GM18507 (cell line): ENCODE data around the gene TF.
A peak's percentile ranks its signal among the peaks of the same experiment; 100 is the strongest.
"Not testable (repeated sequence)": the region's sequence is repeated elsewhere in the genome, so short reads cannot be mapped to it uniquely, and the experiment has no call there.

Experiments
- DNase-seq: peaks from one replicate; pipeline ENCODE4 v3.0.0; 2011; ENCODE audit warnings: low read depth; ENCODE audit not compliant: insufficient read length; ENCODE audit errors: extremely low spot score
- FAIRE-seq: peaks from 2 replicates; lab custom pipeline; 2011; peaks lifted over from hg19 to GRCh38; lab: Jason Lieb, UNC

Gene TF

DNA sequence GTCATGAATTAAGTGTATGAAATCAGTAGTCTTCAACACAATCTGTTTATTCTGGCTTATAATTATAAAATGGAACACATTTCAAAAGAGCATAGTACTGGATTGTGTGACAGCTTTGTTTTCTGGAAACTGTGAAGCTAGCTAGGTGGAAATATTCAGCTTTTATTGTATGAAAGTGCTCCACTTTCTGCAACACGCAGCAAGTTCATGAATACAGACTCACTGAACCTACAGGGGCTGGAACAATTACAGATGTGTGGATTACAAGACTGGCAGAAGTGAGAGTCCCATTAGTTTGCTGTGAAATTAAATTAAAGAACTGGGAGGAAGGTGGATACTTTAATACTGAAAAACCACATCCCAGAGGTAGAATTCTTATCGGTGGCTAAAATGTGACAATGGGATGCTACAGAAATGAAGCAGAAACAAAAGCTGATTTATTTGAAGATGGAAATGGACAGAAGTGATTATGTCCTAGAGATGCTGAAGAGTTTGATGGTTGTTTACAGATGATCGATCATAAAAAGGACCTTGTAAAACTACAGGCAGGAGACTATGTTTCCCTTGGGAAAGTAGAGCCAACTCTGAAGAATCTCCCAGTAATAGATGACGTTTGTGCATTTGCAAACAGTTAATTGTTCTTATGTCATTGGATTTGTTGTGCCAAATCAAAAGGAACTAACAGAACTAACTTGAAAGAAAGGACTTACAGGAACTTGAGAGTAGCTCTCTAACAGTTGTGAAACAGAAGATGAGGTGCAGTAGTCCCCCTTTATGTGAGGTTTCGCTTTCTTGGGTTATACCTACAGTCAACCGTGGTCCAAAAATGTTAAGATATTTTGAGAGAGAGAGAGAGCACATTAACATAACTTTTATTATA, 15.7 kb downstream of the TF start:
- peak; percentile 46 for FAIRE-seq
- DNase-seq, result no peak

DNA sequence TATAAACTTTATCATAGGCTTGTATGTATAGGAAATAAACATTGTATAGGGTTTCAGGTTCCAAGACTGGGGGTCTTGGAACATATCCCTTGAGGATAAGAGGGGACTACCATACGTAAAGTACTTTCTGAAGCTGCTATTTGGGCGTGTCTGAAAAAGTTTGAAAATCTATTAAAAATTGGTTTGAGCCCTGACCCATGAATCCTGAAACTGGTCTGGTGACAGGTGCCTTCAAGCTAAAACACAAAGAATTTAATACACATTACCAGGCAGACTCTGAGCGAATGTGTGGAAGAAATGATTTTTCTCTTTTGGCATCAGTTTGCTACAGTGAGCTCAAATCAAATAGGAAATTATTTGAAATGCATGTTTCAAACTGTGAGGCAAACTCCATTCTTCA, 16.3 kb downstream of the TF start:
- DNase-seq (no peak), FAIRE-seq (no peak)

DNA sequence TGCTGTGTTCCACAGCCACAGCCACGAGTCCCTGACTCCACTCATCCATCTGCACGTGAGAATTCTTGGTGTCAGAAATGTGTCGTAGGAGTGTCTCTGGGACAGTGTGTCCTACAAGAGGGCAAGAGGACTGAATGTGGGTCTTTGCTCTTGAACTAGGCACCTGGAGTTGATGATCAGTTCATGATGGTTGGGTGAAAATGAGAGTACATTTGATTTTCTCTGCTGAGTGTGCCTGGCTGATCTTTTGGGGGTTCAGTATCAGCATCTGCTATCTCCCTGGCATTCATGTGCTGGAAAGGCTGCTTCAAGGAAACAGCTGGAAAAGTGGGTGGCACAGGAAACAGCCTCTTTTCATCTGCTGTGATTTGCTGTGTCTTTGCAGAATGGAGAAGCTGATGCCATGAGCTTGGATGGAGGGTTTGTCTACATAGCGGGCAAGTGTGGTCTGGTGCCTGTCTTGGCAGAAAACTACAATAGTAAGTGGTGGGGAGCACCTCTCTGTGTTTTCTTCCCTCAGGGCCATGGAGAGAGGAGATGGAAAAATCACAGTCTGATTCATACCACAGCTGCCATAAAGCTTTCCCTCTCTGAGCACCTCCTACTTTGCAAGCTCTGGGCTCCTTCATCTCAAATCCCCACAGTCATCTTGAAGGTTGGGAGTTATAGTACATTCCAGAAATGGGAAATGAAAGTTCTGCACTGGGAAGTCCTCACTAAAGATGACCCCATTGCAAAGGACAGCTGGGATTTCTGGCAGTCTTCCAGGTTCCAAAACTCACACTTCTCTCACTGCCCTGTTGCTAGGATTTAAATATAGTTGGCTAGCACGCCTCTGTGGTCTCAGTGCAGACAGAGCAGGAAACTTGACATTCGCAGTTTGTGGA, 17.8 kb downstream of the TF start:
- no peak for FAIRE-seq

DNA sequence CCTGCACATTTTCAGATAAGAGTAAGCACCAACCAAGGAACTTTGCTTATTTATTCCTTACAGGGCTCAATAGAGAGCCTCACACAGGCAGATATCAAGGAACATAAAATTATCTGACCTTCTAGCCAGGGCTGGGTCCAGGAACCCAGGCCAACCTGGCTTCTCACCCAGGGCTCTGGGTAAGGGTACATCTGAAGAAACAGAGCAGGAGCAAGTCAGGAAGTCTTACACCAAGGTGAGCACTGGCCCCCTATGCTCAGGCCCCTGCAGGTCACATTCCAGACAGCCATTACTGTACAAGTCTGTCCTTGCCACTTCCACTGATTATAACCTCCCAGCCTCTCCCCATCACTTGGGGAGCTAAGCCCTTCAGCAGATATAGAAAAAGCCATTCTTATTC, 19.1 kb downstream of the TF start:
- DNase-seq, result no peak
- no peak for FAIRE-seq

More for the DNA sequence above, 17.8 kb downstream of the TF start:
- DNase-seq, result no peak

DNA sequence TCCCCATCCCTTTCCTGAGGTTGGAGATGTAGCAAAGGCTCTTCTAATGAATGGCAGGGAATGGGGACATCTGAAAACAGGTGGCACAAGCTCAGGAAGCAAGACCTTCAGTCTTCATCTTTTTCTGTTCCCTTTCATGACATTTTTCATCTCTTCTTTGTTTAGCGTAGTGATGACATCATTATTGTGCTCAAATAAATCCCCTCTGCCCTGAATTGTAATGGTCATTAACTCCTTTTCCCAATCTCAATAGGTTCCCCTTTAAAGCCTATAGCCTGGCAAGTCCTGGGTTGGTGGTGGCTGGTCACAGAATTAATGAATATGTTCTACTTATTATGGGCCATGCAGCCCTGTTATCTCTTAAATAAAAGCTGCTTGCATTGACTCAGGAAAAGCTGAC, 21.4 kb downstream of the TF start:
- DNase-seq, result no peak
- no peak for FAIRE-seq

DNA sequence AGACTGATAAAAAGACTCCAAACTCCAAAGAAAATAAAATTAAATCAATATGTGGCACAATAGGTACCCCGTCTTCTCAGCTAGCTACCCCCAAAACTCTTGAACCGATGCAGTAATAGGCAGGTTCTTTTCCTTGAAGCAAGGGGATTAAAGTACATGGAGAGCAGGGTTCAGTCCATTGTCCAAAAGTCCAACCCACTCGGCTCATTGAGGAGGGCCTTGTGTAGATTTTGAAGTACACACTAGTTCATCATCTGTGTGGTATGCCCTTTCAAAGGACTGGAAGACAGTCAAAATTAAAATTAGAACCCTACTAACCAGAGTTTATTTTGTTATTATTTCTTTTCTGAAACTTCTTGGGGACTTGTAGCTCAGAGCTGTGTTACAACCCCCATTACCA, 23.3 kb downstream of the TF start:
- no peak for DNase-seq
- no peak for FAIRE-seq

DNA sequence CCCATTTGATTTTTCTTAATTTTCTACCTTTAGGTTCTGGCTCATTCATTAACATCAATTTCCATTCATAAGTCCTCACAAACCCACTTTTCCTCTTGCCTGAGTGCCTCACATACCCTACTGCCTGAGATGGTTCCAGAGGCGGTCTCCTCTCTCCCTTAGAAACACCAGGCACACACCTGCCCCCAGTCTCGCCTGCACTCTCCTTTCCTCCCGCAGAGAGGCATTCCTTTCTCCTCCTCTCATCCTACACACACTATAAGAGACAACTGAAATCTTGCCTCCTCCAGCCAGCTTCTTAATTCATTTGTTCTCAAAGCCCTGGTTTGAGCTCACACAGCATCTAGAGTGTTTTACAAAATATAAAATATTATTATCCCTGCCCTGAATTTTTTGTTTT, 27.5 kb downstream of the TF start:
- FAIRE-seq (no peak), DNase-seq (no peak)

DNA sequence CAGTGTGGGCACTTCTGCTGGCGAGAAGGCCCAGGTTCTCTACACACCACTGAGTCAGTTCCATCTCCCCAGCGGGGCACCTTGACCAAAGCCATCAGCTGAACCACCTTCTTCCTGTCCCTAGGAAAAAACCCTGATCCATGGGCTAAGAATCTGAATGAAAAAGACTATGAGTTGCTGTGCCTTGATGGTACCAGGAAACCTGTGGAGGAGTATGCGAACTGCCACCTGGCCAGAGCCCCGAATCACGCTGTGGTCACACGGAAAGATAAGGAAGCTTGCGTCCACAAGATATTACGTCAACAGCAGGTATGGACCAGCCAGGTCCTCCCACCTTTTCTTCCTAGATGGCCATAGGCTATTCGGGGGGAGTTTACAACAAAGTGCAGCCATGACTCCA, 29.1 kb downstream of the TF start:
- FAIRE-seq (no peak), DNase-seq (no peak)

DNA sequence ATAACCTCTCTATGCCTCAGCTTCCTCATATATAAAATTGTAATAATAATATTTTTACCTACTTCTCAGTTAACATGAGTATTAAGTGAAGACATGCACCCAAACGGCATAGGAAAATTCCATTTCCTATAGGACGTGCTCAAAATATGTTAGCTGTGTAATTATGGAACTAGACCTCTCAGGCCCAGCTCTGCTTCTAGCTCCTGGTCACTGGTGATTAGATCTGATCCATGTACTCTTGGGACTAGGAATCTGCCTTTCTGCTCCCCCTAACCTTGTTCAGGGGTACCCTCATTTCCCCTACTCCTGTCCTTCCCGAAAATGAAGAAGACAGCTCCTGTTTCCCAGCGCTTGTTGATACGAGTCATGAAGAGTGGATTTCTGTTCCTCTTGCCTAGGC, 29.6 kb downstream of the TF start:
- DNase-seq (no peak), FAIRE-seq (no peak)

DNA sequence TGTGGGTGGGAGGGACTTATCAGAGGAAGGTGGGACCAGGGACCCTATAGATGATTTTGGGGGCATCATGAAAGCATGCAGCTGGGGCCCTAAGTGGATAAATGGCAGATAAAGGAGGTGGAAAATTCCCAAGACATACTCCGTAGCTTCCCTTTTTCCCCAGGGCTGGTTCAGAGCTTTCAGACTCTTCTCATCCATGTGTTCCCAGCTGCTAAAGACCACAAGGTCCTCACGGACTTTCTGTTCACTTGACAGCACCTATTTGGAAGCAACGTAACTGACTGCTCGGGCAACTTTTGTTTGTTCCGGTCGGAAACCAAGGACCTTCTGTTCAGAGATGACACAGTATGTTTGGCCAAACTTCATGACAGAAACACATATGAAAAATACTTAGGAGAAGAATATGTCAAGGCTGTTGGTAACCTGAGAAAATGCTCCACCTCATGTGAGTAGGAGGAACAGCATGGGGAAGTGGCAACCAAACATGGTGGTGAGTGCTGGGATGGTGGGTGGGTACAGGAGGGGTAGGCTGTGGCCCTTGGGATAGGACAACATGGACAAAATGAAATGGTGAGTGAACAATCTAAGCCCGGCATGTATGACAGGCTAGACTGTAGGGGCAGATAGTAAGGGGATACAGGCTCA, 30.7 kb downstream of the TF start:
- no peak for FAIRE-seq
- DNase-seq, result no peak

DNA sequence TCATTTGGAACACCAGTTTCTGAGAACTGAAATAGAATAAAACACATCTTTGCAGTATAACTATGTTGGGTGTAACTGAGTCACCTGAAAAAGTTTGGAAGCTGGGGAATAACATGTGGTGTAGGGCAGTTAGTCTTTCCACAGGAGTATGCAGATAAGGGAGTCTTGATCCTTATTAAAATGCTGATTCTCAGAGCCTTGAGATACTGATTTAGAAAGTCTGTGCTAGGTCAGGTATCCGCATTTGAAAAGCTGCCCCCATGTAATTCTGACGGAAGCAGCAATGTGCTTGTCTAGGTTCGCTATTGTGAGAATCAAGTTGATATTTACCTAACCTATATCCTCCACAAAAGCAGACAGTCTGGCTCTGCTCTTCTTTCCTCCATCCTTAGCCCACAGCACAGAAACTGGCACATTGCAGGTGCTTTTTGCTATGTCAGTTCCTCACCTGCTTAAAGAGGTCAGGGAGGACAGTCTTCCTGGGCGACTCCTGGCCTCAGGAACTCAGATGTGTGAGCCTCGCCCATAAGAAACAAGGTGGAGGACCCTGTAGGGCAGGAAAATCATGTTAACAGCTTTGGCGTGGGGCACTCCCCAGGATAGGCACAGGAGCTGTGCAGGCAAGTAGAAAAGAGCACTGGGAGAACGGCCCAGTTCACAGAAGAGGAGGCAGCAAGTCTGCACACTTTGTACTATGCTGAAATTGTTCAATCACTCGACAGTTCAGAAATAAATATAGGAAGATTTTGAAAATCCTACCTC, 31.8 kb downstream of the TF start:
- DNase-seq (no peak), FAIRE-seq (no peak)

DNA sequence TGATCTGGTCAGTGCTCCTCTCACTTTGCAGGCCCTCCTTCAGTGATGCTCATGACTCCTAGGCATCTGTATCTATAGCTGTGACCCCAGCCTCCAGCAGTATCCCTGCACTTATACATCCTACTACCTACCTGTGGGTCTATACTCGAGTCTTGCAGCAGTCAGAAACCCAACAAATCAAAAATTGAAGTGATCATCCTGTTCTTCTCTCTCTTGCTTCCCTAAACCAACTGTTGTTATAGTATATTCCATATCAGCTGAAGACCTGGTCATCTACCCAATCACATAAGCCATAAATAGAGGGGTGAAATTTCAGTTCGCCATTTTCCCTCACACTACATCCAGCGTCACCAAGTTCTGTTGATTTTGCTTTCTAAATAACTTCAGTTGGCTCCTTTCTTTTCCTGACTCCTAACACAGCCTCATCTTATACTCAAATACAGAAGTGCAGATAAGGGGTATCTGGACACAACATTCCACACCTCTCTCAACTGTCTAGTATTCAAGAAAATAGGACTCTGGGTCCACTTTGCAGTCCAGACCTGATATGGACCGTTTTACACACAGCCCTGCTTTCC, 33.5 kb downstream of the TF start:
- no peak for DNase-seq
- no peak for FAIRE-seq

DNA sequence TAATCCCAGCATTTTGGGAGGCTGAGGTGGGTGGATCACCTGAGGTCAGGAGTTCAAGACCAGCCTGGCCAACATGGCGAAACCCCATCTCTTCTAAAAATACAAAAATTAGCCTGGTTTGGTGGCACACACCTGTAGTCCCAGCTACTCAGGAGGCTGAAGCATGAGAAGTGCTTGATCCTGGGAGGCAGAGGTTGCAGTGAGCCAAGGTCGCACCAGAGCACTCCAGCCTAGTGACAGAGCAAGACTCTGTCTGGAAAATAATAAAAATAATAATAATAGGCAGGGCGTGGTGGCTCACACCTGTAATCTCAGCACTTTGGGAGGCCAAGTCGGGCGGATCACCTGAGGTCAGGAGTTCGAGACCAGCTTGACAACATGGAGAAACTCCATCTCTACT, 34.6 kb downstream of the TF start:
- DNase-seq, FAIRE-seq: not testable (repeated sequence)

DNA sequence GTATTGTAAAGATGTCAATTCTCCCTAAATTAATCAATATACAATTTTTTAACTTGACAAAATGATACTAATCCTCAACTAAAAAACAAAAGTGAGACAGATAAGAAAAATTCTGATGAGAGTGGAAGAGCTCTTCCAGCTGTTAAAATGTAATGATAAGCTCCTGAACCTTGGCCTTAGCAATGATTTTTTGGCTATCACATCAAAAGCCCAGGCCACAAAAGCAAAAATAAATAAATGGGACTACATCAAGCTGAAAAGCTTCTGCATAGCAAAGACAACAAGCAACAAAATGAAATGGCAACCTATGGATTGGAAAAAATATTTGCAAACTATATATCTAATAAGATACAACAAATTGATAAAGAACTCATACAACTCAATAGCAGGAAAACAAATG, 35.4 kb downstream of the TF start:
- no peak for FAIRE-seq
- no peak for DNase-seq

DNA sequence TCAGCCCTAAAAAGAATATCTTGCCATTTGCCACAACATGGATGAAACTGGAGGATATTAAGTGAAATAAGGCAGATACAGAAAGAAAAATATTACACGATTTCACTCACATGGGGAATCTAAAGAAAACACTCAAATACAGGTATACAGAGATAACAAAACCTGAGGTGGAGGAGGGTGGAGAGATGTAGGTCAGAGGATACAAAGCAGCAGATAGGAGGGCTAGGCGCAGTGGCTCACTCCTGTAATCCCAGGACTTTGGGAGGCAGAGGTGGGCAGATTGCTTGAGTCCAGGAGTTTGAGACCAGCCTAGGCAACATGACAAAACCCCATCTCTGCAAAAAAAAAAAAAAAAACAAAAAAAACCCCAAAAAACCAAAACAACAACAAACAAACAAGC, 36.3 kb downstream of the TF start:
- DNase-seq (no peak), FAIRE-seq (no peak)

DNA sequence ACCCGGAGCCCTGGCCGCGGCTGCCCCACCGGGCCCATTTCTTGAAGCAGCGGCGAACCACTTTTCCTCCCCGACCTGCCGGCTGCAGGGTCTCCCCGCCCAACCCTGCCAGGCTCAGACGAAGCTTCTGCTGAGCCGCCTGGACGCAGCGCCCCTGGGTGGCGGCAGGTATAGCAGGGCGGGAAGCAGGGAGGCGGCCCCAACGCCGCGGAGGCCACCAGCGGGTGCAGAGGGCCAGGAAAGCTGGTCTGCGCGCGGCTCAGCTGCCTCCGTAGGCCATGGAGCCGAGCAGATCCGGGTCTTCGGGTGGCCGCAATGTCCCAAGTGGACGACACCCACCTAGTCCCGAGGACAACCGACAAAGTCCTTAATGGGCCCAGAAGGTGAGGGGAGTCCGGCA, 37.6 kb downstream of the TF start:
- FAIRE-seq, result no peak
- no peak for DNase-seq

DNA sequence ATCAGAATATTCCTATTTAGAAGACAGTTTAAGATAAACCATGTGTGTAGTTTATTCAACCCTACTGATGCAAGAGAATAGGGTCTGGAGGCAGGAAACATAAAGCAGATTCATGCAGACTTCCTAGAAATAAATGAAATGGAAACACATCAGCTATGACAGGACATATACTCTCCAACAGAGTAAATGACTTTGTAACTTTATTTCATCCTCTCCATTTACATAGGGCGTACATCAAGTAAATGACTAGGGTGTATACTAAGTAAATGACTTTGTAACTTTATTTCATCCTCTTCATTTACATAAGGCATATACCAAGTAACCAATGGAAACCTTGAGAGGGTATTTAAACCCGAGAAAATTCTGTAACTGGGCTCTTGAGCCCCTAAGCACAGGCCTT, 41.8 kb downstream of the TF start:
- FAIRE-seq (no peak), DNase-seq (no peak)

DNA sequence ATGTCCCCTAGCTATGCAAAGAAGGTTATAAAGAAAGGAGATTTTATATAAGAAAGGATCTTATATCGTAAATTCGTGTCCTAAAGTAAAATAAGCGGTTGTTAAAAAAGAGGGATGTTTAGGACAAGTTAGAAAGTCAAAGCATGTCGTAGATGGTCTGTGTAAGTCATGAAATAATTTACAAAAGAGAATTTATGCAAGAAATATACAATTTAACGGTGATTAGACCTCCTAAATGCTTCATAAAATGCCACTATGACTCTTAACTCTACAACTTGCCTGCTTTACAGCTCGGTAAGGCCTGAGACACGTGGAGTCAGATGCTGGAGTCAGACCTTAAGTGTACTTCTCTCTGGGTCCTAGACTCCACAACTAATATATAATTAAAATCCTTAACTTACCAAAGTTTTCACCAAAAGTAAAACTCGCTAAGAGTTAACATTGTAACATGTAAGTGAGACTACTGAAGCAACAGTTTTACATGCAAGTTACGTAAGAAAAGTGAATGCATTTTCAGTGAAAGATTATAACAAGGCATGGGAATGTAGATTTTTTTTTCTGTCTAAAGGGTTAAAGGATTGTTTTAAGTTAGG, 46.1 kb downstream of the TF start:
- DNase-seq (no peak), FAIRE-seq (no peak)
